Large intestine (tissue), 3 donors: ENCODE measurements around the gene GC. TPM values are rescaled to one million over a fixed set of nuclear protein-coding genes. Genes with fewer than 3 reads are reported as not detected.

Source experiments
- DNase-seq, 2 donors: peaks; one replicate each; pipeline versions ENCODE4 v3.0.0 to v3.0.0-alpha.2; 2013
- H3K27ac ChIP-seq: one replicate; pipeline ENCODE4 v1.5.1; 2013; ENCODE audit warnings: low read length
- H3K27me3 ChIP-seq: 2 replicates; pipeline ENCODE4 v1.6.1; 2013; ENCODE audit warnings: low read length; ENCODE audit not compliant: control insufficient read depth, insufficient read depth
- H3K36me3 ChIP-seq: 2 replicates; pipeline ENCODE4 v1.6.1; 2013; ENCODE audit warnings: low read length; ENCODE audit not compliant: control insufficient read depth, insufficient read depth
- H3K4me1 ChIP-seq: one replicate; pipeline ENCODE4 v1.6.1; 2013; ENCODE audit warnings: low read length; ENCODE audit not compliant: control insufficient read depth, insufficient read depth
- H3K4me3 ChIP-seq: one replicate; pipeline ENCODE4 v1.5.1; 2013; ENCODE audit warnings: low read length
- H3K9me3 ChIP-seq: one replicate; pipeline ENCODE4 v1.6.1; 2013; ENCODE audit warnings: mild to moderate bottlenecking, low read depth, low read length, moderate library complexity; ENCODE audit not compliant: control insufficient read depth
- WGBS: methylation state at CpG from one replicate; pipeline ENCODE4 v1.1.5; 2013; ENCODE audit warnings: low lambda C conversion rate; ENCODE audit not compliant: insufficient coverage; 5-methylcytosine and 5-hydroxymethylcytosine counted together
- polyA plus RNA-seq: library from polyadenylated mRNA; unstranded; fragments of 120-200 nt; gene quantifications from one replicate; pipeline ENCODE4 v1.2.1, GENCODE V29; 2013

The GC gene
- polyA plus RNA-seq, 1 donor: 50.6 TPM

- H3K27ac ChIP-seq: no peak overlapping the region
- H3K27me3 ChIP-seq: no peaks in the 10 kb centered on the region
- no peak overlapping the region for H3K4me3 ChIP-seq
- DNase-seq: peak in 1 of 2 donors; percentile 31
- no peaks in the 10 kb centered on the region for H3K36me3 ChIP-seq
- H3K4me1 ChIP-seq: peaks cover 9% of the 10 kb centered on the region
- no CpG with 5 or more reads among the region's 1 CpG for WGBS
- no peaks in the 10 kb centered on the region for H3K9me3 ChIP-seq
Observed at GRCh38 chr4:71713611-71714203, 70.2 kb downstream of the GC start.

GRCh38 chr4:71711985-71712348 lies 71.9 kb downstream of the GC start:
- H3K27ac ChIP-seq: no peak overlapping the region
- no CpG with 5 or more reads among the region's 3 CpGs for WGBS

GRCh38 chr4:71711044-71711984 lies 72.6 kb downstream of the GC start:
- WGBS: 40% methylated on average over 1 of the region's 2 CpGs

More at GRCh38 chr4:71711985-71712348, 71.9 kb downstream of the GC start:
- H3K4me1 ChIP-seq: peaks cover 9% of the 10 kb centered on the region
- no peaks in the 10 kb centered on the region for H3K36me3 ChIP-seq
- DNase-seq: no peak
- no peak overlapping the region for H3K4me3 ChIP-seq
- no peaks in the 10 kb centered on the region for H3K27me3 ChIP-seq
- no peaks in the 10 kb centered on the region for H3K9me3 ChIP-seq

GRCh38 chr4:71709961-71710360 lies 73.9 kb downstream of the GC start:
- Histone ChIP-seq H3K27ac (no peak overlapping the region), H3K4me3 (no peak overlapping the region), H3K9me3 (no peaks in the 10 kb centered on the region), H3K27me3 (no peaks in the 10 kb centered on the region), H3K36me3 (no peaks in the 10 kb centered on the region), H3K4me1 (peaks cover 9% of the 10 kb centered on the region)
- no peak for DNase-seq
- no CpG with 5 or more reads among the region's 1 CpG for WGBS

More at GRCh38 chr4:71711044-71711984, 72.6 kb downstream of the GC start:
- H3K27ac ChIP-seq: peak overlapping the region; percentile 11
- no peak overlapping the region for H3K4me3 ChIP-seq
- H3K9me3 ChIP-seq: no peaks in the 10 kb centered on the region
- peak in 1 of 2 donors; percentile 69 for DNase-seq
- H3K36me3 ChIP-seq: no peaks in the 10 kb centered on the region
- H3K27me3 ChIP-seq: no peaks in the 10 kb centered on the region
- peaks cover 9% of the 10 kb centered on the region for H3K4me1 ChIP-seq

- H3K4me1 ChIP-seq: no peaks in the 10 kb centered on the region
- DNase-seq: no peak
- H3K27me3 ChIP-seq: no peaks in the 10 kb centered on the region
- no CpG with 5 or more reads among the region's 2 CpGs for WGBS
- H3K9me3 ChIP-seq: no peaks in the 10 kb centered on the region
- H3K36me3 ChIP-seq: no peaks in the 10 kb centered on the region
- H3K4me3 ChIP-seq: no peak overlapping the region
- no peak overlapping the region for H3K27ac ChIP-seq
Observed at GRCh38 chr4:71698141-71698540, 85.7 kb downstream of the GC start.

- WGBS: no CpG with 5 or more reads among the region's 4 CpGs
- DNase-seq: no peak
- no peaks in the 10 kb centered on the region for H3K4me1 ChIP-seq
- H3K4me3 ChIP-seq: no peak overlapping the region
- no peaks in the 10 kb centered on the region for H3K9me3 ChIP-seq
- H3K36me3 ChIP-seq: no peaks in the 10 kb centered on the region
- H3K27ac ChIP-seq: no peak overlapping the region
- H3K27me3 ChIP-seq: no peaks in the 10 kb centered on the region
Observed at GRCh38 chr4:71697031-71697430, 86.8 kb downstream of the GC start.

- DNase-seq: no peak
- 88% methylated on average over 2 of the region's 5 CpGs for WGBS
- no peaks in the 10 kb centered on the region for H3K36me3 ChIP-seq
- no peaks in the 10 kb centered on the region for H3K27me3 ChIP-seq
- H3K4me1 ChIP-seq: no peaks in the 10 kb centered on the region
- no peaks in the 10 kb centered on the region for H3K9me3 ChIP-seq
- no peak overlapping the region for H3K27ac ChIP-seq
- no peak overlapping the region for H3K4me3 ChIP-seq
Observed at GRCh38 chr4:71694961-71695360, 88.9 kb downstream of the GC start.

GRCh38 chr4:71692963-71693362 lies 90.9 kb downstream of the GC start:
- DNase-seq: no peak
- WGBS: no CpG with 5 or more reads among the region's 1 CpG
- Histone ChIP-seq H3K27me3 (no peaks in the 10 kb centered on the region), H3K4me1 (no peaks in the 10 kb centered on the region), H3K27ac (no peak overlapping the region), H3K36me3 (no peaks in the 10 kb centered on the region), H3K9me3 (no peaks in the 10 kb centered on the region), H3K4me3 (no peak overlapping the region)

- no peak overlapping the region for H3K4me3 ChIP-seq
- H3K27ac ChIP-seq: no peak overlapping the region
- H3K36me3 ChIP-seq: no peaks in the 10 kb centered on the region
- H3K4me1 ChIP-seq: no peaks in the 10 kb centered on the region
- no peak for DNase-seq
- no peaks in the 10 kb centered on the region for H3K9me3 ChIP-seq
- no CpG with 5 or more reads among the region's 2 CpGs for WGBS
- no peaks in the 10 kb centered on the region for H3K27me3 ChIP-seq
Observed at GRCh38 chr4:71692198-71692597, 91.7 kb downstream of the GC start.
